Activated CD4-positive, alpha-beta T cell treated with anti-CD3 and anti-CD28 coated beads for 48 hours (primary cell): ENCODE measurements around the gene ZC3H12D.
"Not testable (repeated sequence)": the region's sequence is repeated elsewhere in the genome, so short reads cannot be mapped to it uniquely, and the experiment has no call there.

Source experiments
- DNase-seq: peaks from one replicate; pipeline ENCODE4 v3.0.0-alpha.2; 2020

ZC3H12D gene

GRCh38 chr6:149483334-149483725 lies 1.5 kb downstream of the ZC3H12D start:
- DNase-seq = no peak

GRCh38 chr6:149482545-149483333 lies 2.1 kb downstream of the ZC3H12D start:
- no peak for DNase-seq

GRCh38 chr6:149480502-149481280 lies 4.1 kb downstream of the ZC3H12D start:
- DNase-seq = peak; percentile 54

DNA sequence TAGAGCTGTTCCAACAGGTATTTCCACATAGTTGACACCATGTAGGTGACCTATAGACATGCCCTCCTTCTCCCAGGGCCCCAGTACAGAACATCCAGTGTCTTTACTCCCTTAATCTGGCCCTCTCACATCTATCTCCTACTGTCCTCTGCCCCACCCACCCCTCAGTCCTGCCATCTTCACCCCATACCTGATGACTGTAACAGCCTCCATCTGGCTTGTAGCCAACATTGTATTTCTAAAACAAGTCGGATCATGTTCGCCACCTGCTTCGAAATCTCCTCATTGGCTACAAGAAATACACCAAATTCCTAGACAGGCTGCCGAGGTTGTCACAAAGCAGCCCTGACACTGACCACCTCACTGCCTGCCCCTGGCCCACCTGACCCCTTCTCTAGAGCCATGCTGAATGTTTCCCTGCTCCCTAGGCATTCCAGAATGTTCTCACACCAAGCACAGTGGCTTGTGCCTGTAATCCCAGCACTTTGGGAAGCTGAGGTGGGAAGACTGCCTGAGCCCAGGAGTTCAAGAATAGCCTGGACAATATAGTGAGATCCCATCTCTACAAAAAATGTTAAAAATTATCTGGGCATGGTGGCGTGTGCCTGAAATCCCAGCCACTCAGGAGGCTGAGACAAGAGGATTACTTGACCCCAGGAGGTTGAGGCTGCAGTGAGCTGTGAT lies 6.0 kb downstream of the ZC3H12D start:
- no peak for DNase-seq

GRCh38 chr6:149477544-149477943 lies 7.3 kb downstream of the ZC3H12D start:
- DNase-seq = no peak

- DNase-seq = no peak
Measured at GRCh38 chr6:149476789-149477455, 7.9 kb downstream of the ZC3H12D start.

DNA sequence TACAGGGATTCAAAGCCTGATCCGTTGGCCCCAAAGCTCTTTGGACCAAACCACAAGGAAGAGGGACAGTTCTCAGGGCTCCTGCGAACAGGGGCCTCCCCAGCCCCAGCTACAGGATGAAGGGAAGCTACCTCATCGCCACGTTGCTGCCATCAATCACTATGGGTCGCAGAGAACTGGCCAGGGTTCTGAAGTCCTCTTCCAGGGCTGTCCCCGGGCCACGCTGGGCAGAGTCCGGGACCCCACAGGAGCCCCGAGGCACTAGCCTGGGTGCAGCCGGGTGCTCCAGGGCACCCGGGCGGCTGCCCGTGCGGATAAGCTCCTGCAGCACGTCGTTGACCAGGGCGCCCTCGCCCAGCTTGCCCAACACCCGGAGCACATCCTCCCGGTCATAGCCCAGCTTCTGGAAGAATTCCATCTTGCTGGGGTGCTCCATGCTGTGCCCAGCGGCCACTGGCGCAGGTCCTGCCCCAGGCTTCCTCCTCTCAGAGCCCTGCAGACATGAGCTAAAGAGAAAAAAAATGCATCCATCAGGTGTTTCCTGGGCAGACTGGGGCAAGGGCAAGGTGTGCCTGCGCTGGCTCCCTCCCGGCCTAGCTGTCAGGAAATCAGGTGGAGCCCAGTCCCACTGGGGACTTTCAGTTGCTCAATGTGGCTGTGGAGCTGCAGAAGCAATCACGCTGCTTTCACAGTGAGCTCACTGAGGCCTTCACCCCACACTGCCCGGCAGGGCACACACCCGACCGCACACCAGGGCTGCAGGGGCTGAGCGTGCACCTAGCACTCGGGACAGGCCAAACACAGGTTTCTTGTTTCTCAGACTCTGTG lies 10.5 kb downstream of the ZC3H12D start:
- no peak for DNase-seq

GRCh38 chr6:149473080-149474052 lies 11.4 kb downstream of the ZC3H12D start:
- no peak for DNase-seq

DNA sequence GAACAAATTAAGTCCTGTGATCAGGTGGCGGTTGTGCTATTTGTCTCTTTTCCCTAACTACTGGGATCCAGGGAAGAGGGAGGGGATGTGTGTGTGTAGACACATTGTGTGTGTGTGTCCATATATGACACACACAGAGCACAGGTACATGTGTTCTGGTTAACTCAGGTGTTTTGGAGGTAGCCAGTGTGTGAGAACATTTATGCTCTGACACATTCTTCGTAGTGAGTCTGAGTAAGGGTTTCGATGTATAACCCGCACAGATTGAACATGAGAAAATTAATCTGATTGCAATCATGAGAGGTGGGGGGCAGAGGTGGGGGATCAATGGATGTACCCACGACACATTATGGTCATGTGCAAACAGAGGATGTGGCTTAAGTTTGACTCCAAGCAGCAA lies 12.6 kb downstream of the ZC3H12D start:
- no peak for DNase-seq

DNA sequence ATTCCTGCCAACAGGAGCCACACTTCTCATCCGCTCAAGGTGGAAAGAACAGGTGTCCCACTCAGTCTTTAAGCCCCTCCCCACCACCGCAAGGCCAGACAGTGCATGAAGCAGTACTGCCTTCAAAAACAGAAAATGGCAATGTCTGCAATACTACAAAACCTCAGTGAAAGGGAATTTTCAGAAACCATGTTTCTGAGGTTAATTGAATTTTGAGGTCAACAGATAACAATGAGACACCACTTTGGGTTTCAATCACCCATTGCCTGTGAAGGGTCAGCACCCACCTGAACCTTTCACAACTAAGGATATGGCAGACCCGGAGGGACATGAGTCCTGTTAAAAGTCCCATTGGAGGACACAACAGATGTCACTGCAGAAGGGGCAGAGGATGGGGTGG lies 13.0 kb downstream of the ZC3H12D start:
- no peak for DNase-seq

GRCh38 chr6:149470948-149471347 lies 13.9 kb downstream of the ZC3H12D start:
- DNase-seq = no peak

DNA sequence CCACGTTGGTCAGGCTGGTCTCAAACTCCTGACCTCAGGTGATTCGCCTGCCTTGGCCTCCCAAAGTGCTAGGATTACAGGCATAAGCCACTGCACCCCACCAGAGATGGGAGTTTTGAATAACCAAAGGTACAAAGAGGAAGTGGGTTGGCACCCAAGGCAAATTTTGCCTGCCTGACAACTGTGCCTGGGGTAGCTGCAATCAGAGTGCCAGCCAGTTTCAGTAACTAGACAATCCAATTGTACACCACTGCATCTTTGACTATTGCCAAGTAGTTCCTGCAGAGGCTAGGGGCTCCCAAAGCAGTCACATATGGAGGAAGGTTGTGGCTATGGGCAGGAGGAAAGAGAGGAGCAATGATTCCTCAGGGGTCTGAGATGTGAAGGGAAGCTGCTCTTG lies 16.6 kb downstream of the ZC3H12D start:
- no peak for DNase-seq

- no peak for DNase-seq
Measured at GRCh38 chr6:149467265-149467664, 17.5 kb downstream of the ZC3H12D start.

DNA sequence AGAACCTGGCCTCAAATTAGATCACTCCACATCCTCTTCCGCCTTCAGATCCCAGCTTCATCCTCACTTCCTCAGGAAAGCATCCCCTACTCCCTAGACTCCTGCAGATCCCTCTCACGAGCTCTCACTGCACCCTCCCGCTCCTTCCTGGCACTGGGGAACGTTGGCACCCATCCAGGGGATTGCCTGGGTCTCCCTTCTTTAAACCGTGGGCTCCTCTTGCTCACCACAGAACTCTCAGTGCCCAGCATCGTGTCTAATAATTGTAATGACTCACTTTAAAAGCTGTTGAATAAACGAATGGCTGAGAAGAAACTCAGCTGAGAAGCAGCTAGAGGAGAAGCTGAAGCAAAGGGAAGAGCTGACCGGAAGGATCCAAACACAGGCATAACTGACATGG lies 20.4 kb downstream of the ZC3H12D start:
- DNase-seq = no peak

DNA sequence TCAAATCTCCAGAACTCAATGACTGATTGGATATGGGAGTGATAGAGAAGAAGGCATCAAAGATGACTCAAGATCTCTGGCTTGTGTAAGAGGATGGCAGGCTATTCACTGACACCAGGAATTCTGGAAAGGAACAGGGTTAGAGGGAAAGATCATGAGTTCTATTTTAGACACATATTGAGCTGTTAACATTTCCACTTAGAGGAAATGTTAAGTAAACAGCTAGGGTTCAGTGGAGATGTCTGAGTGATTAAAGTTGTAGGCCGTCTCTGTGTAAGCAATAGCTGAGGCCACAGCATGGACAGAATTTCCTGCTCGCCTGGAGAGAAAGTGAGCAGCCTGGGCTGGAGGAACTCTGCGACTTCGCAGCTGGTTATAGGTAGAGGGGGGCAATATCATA lies 21.0 kb downstream of the ZC3H12D start:
- no peak for DNase-seq

GRCh38 chr6:149462712-149463111 lies 22.1 kb downstream of the ZC3H12D start:
- not testable (repeated sequence) for DNase-seq

GRCh38 chr6:149461670-149462069 lies 23.1 kb downstream of the ZC3H12D start:
- DNase-seq = no peak

DNA sequence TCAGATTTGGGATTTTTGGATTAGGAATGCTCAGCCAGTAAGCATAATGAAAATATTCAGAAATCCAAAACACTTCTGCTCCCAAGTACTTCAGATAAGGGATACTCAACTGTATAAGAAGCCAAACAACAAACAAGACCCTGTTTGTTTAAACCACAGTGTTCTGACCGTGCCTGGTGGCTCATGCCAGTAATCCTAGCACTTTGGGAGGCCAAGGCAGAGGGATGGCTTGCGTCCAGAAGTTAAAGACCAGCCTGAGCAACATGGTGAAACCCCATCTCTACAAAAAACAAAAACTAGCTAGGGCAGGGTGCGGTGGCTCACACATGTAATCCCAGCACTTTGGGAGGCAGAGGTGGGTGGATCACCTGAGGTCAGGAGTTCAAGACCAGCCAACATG lies 24.6 kb downstream of the ZC3H12D start:
- DNase-seq = not testable (repeated sequence)

- no peak for DNase-seq
Measured at GRCh38 chr6:149459761-149460160, 25.1 kb downstream of the ZC3H12D start.

DNA sequence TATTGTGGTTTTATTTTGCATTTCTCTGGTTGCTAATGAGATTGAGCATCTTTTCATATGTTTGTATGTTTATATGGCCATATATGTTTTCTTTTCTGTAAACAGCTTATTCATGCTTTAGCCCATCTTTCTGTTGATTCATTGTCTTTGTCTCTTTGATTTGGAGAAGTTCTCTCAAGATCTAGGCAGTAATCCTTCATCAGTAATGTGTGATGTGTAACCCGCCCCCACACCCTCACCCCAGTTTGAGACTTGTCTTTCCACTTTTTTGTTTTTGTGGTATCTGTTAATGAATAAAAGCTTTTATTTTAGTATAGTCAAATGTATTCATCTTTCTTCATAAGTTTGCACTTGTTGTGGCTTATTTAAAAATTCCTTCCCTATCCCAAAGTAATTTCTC lies 26.0 kb downstream of the ZC3H12D start:
- DNase-seq = no peak

DNA sequence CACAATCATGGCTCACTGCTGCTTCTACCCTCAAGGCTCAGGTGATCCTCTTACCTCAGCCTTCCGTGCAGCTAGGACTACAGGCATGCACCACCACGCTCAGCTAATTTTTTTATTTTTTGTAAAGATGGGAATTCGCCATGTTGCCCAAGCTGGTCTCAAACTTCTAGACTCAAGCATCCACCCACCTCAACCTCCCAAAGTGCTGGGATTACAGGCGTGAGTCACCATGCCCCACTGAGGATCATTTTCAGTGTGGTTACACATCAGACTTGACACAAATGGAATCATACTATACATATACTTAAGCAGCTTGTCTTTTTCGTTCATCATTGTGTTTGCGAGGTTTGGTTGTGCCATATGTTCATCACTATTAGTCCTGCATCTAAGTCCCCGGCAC lies 26.6 kb downstream of the ZC3H12D start:
- no peak for DNase-seq
